K562 (cell line): Measurements from ENCODE around the gene VILL. TPM values are rescaled to one million over a fixed set of nuclear protein-coding genes. Genes with fewer than 3 reads are reported as not detected.

Experiments
- ATAC-seq: fragments of 200-7000 bp; cut with Tn5 transposase; 3 replicates; pipeline ENCODE4 v1.9.1; 2020; ENCODE audit warnings: moderate library complexity
- BruUV-seq: library from RNA; stranded (reverse); fragments of 400-500 nt; replicated peaks from 2 replicates; lab custom pipeline; 2021; lab: Mats Ljungman, UMichigan
- CTCF ChIA-PET: fragments of 300-600 bp; formaldehyde crosslinking; extraction: SDS; loops from one replicate; lab custom pipeline; 2021; ENCODE audit warnings: low intra/inter-chr PET ratio; lab: Yijun Ruan, JAX
- POLR2A ChIA-PET: fragments of 300-600, 350-650 bp; sonication (Branson Sonifier 250); formaldehyde crosslinking; extraction: SDS; loops from one replicate; lab custom pipeline; 2021; ENCODE audit warnings: antibody characterized with exemption, inconsistent platforms; lab: Yijun Ruan, JAX
- DNase-seq, 4 experiments: peaks; one replicate each; pipeline versions ENCODE4 v3.0.0 to v3.0.0-alpha.2; 2011 to 2018; ENCODE audit warnings: low spot score in 3 of 4, mixed read lengths in 3 of 4; ENCODE audit errors: extremely low read depth in 1 of 4
- FAIRE-seq: peaks from 2 replicates; lab custom pipeline; 2011; peaks lifted over from hg19 to GRCh38; lab: Jason Lieb, UNC
- H2AFZ ChIP-seq: 2 replicates; pipeline ENCODE4 v1.6.0; 2011; ENCODE audit warnings: low read depth, low read length, control low read depth, inconsistent platforms
- H3K27ac ChIP-seq: fragments of 200-600 bp; 3 replicates; pipeline ENCODE4 v1.8.0; 2011; ENCODE audit warnings: low read depth, mild to moderate bottlenecking, control low read depth, inconsistent platforms, low read length, moderate library complexity, mixed read lengths; ENCODE audit errors: extremely low read depth
- H3K27me3 ChIP-seq, 2 experiments: fragments of 300-600 bp in 1 of 2; 2 replicates in 1 of 2; 3 replicates in 1 of 2; pipeline versions ENCODE4 v1.6.0 to v1.8.0; 2011; ENCODE audit warnings: inconsistent platforms in 2 of 2, low read length in 2 of 2, mild to moderate bottlenecking in 1 of 2, mixed read lengths in 1 of 2, moderate library complexity in 1 of 2; ENCODE audit not compliant: control insufficient read depth in 2 of 2, insufficient read depth in 2 of 2
- H3K36me3 ChIP-seq: fragments of 300-600 bp; 3 replicates; pipeline ENCODE4 v1.8.0; 2011; ENCODE audit warnings: mild to moderate bottlenecking, low read length, inconsistent platforms; ENCODE audit not compliant: control insufficient read depth, insufficient read depth
- H3K4me1 ChIP-seq, 2 experiments: fragments of 200-600 bp in 1 of 2; replicated peaks in 1 of 2; 2 replicates in 1 of 2; 3 replicates in 1 of 2; pipeline versions ENCODE4 v1.5.1 to v1.8.0; 2011; ENCODE audit warnings: inconsistent platforms in 2 of 2, low read length in 2 of 2, mild to moderate bottlenecking in 1 of 2, mixed read lengths in 1 of 2, moderate library complexity in 1 of 2; ENCODE audit not compliant: control insufficient read depth in 2 of 2, insufficient read depth in 2 of 2
- H3K4me2 ChIP-seq: 2 replicates; pipeline ENCODE4 v1.6.1; 2011; ENCODE audit warnings: low read length, control low read depth, inconsistent platforms, mixed read lengths; ENCODE audit not compliant: insufficient read depth
- H3K4me3 ChIP-seq: fragments of 200-600 bp; sonication (generic), shearing (Covaris generic); 2 replicates; pipeline ENCODE4 v1.5.1; 2016; ENCODE audit warnings: control low read depth, inconsistent platforms
- H3K79me2 ChIP-seq: fragments of 200-600 bp; 3 replicates; pipeline ENCODE4 v1.8.0; 2011; ENCODE audit warnings: low read length, inconsistent platforms; ENCODE audit not compliant: control insufficient read depth, insufficient read depth
- H3K9ac ChIP-seq, 2 experiments: 2 replicates each; pipeline versions ENCODE4 v1.6.0 to v1.6.1; 2011; ENCODE audit warnings: low read depth in 2 of 2, low read length in 2 of 2, control low read depth in 1 of 2, inconsistent platforms in 1 of 2, mild to moderate bottlenecking in 1 of 2, mixed read lengths in 1 of 2; ENCODE audit not compliant: insufficient read depth in 1 of 2
- H3K9me1 ChIP-seq: one replicate; pipeline ENCODE4 v1.6.0; 2011; ENCODE audit warnings: inconsistent platforms, mild to moderate bottlenecking, low read length, moderate library complexity; ENCODE audit not compliant: control insufficient read depth, insufficient read depth
- H3K9me3 ChIP-seq: replicated peaks from 2 replicates; pipeline ENCODE4 v1.5.1; 2011; ENCODE audit warnings: low read depth, low read length, inconsistent platforms; ENCODE audit not compliant: control insufficient read depth, insufficient read depth
- H4K20me1 ChIP-seq: replicated peaks from 2 replicates; pipeline ENCODE4 v1.6.1; 2011; ENCODE audit warnings: low read length, inconsistent platforms, mixed read lengths; ENCODE audit not compliant: control insufficient read depth, insufficient read depth
- ELK1 ChIP-seq: sonication (generic); formaldehyde crosslinking; IDR thresholded peaks from 2 replicates; pipeline ENCODE4 v1.8.1; 2022; ENCODE audit warnings: missing genetic modification reagents
- RBM34 ChIP-seq: fragments of 200-400 bp; formaldehyde crosslinking; IDR thresholded peaks from 2 replicates; pipeline ENCODE4 v1.6.1; 2018; ENCODE audit warnings: low read length, borderline replicate concordance; ENCODE audit not compliant: insufficient read depth
- TCFL5 ChIP-seq: fragments of 250-450 bp; sonication (Bioruptor Pico); conservative IDR thresholded peaks from 2 replicates; pipeline ENCODE4 v1.6.1; 2021; ENCODE audit warnings: mild to moderate bottlenecking, moderate library complexity, matching md5 sums
- ZNF316 ChIP-seq: fragments of 450-650 bp; IDR thresholded peaks from 2 replicates; pipeline ENCODE4 v1.6.1; 2016
- ZNF444 ChIP-seq: fragments of 250-450 bp; sonication (Bioruptor Pico); IDR thresholded peaks from 2 replicates; pipeline ENCODE4 v1.4.0; 2020; ENCODE audit warnings: mild to moderate bottlenecking, moderate library complexity
- ZNF583 ChIP-seq: fragments of 250-450 bp; sonication (Bioruptor Pico); IDR thresholded peaks from 2 replicates; pipeline ENCODE4 v1.4.0; 2020
- ZNF740 ChIP-seq, 3 experiments: fragments of 200-800 bp in 1 of 3; sonication (Bioruptor generic) in 1 of 3; sonication (generic) in 1 of 3; formaldehyde crosslinking in 1 of 3; IDR thresholded peaks; 2 replicates each; pipeline versions ENCODE4 v1.6.1 to v1.8.0; 2016 to 2022; ENCODE audit warnings: mild to moderate bottlenecking in 2 of 3, missing compliant biosample characterization in 2 of 3, missing genetic modification characterization in 2 of 3, missing genetic modification reagents in 1 of 3
- WGBS: fragments of 100-300 bp; shearing (Covaris generic); methylation state at CpG from one replicate; pipeline ENCODE4 v1.1.6; 2016; ENCODE audit warnings: low coverage, mixed read lengths; ENCODE audit not compliant: insufficient coverage; ENCODE audit errors: missing lambda C conversion rate; 5-methylcytosine and 5-hydroxymethylcytosine counted together
- in situ Hi-C: fragments of 300-500 bp; cut with MboI; formaldehyde crosslinking; loops from 4 replicates; pipeline ENCODE4 v1.15.0; 2018; ENCODE audit warnings: inconsistent platforms, mixed read lengths
- intact Hi-C: fragments of 100-400 bp; cut with micrococcal nuclease; formaldehyde crosslinking; loops from 2 replicates; pipeline ENCODE4 v1.14.2; 2022
- polyA plus RNA-seq, 8 experiments: library from polyadenylated mRNA; depleted of rRNA in 4 of 8; stranded (reverse) in 5 of 8; unstranded in 3 of 8; fragments of >200 nt; fragmentation: Nextera tagmentation in 2 of 8; fragmentation: Illumina TruSeq in 1 of 8; extraction: Ambion mirVana in 2 of 8; extraction: Trizol in 1 of 8; gene quantifications; 2 replicates each; pipeline versions ENCODE4 v1.2.1 to v1.2.3, GENCODE V29; 2011 to 2014; ENCODE audit warnings: inconsistent platforms in 1 of 8, missing spikeins in 1 of 8
- total RNA-seq, 7 experiments: library from RNA; depleted of rRNA in 6 of 7; stranded (reverse); fragments of >200 nt in 6 of 7; fragmentation: Illumina TruSeq in 2 of 7; extraction: Trizol in 2 of 7; gene quantifications; 2 replicates each; pipeline versions ENCODE4 v1.2.1 to v1.2.3, GENCODE V29; 2011 to 2021; ENCODE audit warnings: low replicate concordance in 1 of 7

The VILL gene
- total and polyA plus RNA-seq, 9 of the 15 experiments (the other 6 are each of a cell fraction or from before 2014, with no cell fraction given), result 0.11 to 16.0 (median 8.8) TPM

GRCh38 chr3:37955918-37956707, 34.5 kb upstream of the VILL start:
- no peaks in the 10 kb centered on the region for H3K36me3 ChIP-seq
- in situ Hi-C loops, result no loop called here

More at GRCh38 chr3:37955918-37956707, 34.5 kb upstream of the VILL start:
- BruUV-seq, result no TSS peak
- Histone ChIP-seq H3K79me2 (no peaks in the 10 kb centered on the region), H2AFZ (no peak overlapping the region), H3K9me1 (no peaks in the 10 kb centered on the region), H3K27ac (no peak overlapping the region), H4K20me1 (no peaks in the 10 kb centered on the region), H3K27me3 (peaks cover 0 to 4% of the 10 kb centered on the region in 2 experiments; a peak in 1 of 5 replicates), H3K4me1 (no peaks in the 10 kb centered on the region), H3K4me2 (no peak overlapping the region), H3K9ac (no peak overlapping the region), H3K4me3 (no peak overlapping the region), H3K9me3 (no peaks in the 10 kb centered on the region)
- ChIA-PET POLR2A (interaction anchor here (1.2 to 1.5 kb wide), 4 partner anchors 8 to 19 kb away, joined by 3 to 6 read pairs (median 4); no protein-coding TSS in a partner anchor), CTCF (no interaction called here)
- ATAC-seq, result no peak
- intact Hi-C loops, result no loop called here
- no peak for FAIRE-seq
- DNase-seq, result no peak
- 33% methylated on average over 3 of the region's 3 CpGs for whole genome bisulfite sequencing
- TF ChIP-seq RBM34 (no peak), ELK1 (CRISPR knock-in tag) (no peak), ZNF444 (CRISPR knock-in tag) (no peak), ZNF583 (CRISPR knock-in tag) (no peak), ZNF740 (CRISPR knock-in tag; IDR thresholded peaks at IDR 0.05) (no peak), ZNF740 (tag; IDR thresholded peaks at IDR 0.05) (no peak), ZNF316 (no peak), TCFL5 (CRISPR knock-in tag) (no peak)
